Mucosa of gallbladder (tissue), 1 donor: ENCODE data around the gene CA10. TPM values are rescaled to one million over a fixed set of nuclear protein-coding genes. Genes with fewer than 3 reads are reported as not detected.

Experiments used
- DNase-seq: peaks from one replicate; pipeline ENCODE4 v3.0.0-alpha.2; 2020; ENCODE audit warnings: low spot score
- total RNA-seq: library from RNA; stranded (reverse); gene quantifications from one replicate; pipeline ENCODE4 v1.2.1, GENCODE V29; 2021
- donor health status: DM: no; HTN: no; CAD: no.

The CA10 gene
- total RNA-seq, 1 donor from 2014 or later: 0.17 TPM

GRCh38 chr17:51951741-51952140, 206.8 kb downstream of the CA10 start:
- no peak for DNase-seq

- no peak for DNase-seq
These were observed 210.4 kb downstream of the CA10 start for GRCh38 chr17:51948128-51948527.

GRCh38 chr17:51947160-51947735, 211.3 kb downstream of the CA10 start:
- no peak for DNase-seq

GRCh38 chr17:51946311-51946710, 212.2 kb downstream of the CA10 start:
- no peak for DNase-seq

- DNase-seq: no peak
These were observed 217.2 kb downstream of the CA10 start for GRCh38 chr17:51941272-51941671.

GRCh38 chr17:51937264-51937663, 221.2 kb downstream of the CA10 start:
- no peak for DNase-seq

GRCh38 chr17:51935477-51935876, 223.0 kb downstream of the CA10 start:
- DNase-seq: no peak

- no peak for DNase-seq
These were observed 224.9 kb downstream of the CA10 start for GRCh38 chr17:51933647-51934046.

GRCh38 chr17:51926448-51926847, 232.1 kb downstream of the CA10 start:
- DNase-seq: no peak

- DNase-seq: no peak
These were observed 237.0 kb downstream of the CA10 start for GRCh38 chr17:51921500-51921899.

- DNase-seq: no peak
These were observed 243.9 kb downstream of the CA10 start for GRCh38 chr17:51914577-51914976.

GRCh38 chr17:51913491-51914205, 244.9 kb downstream of the CA10 start:
- no peak for DNase-seq

- DNase-seq: no peak
These were observed 245.6 kb downstream of the CA10 start for GRCh38 chr17:51912939-51913338.

GRCh38 chr17:51911237-51911636, 247.3 kb downstream of the CA10 start:
- DNase-seq: no peak

- DNase-seq: no peak
These were observed 248.5 kb downstream of the CA10 start for GRCh38 chr17:51909971-51910370.

GRCh38 chr17:51908841-51909537, 249.5 kb downstream of the CA10 start:
- DNase-seq: no peak

GRCh38 chr17:51907041-51907440, 251.5 kb downstream of the CA10 start:
- no peak for DNase-seq

- DNase-seq: no peak
These were observed 254.1 kb downstream of the CA10 start for GRCh38 chr17:51904379-51904778.

- no peak for DNase-seq
These were observed 257.3 kb downstream of the CA10 start for GRCh38 chr17:51901242-51901641.

GRCh38 chr17:51891936-51892335, 266.6 kb downstream of the CA10 start:
- no peak for DNase-seq

GRCh38 chr17:51890710-51891109, 267.8 kb downstream of the CA10 start:
- no peak for DNase-seq

- DNase-seq: no peak
These were observed 269.7 kb downstream of the CA10 start for GRCh38 chr17:51888816-51889215.

GRCh38 chr17:51876986-51877385, 281.5 kb downstream of the CA10 start:
- no peak for DNase-seq
